ENCODE data around the gene KIF3B.

Gene KIF3B

DNA sequence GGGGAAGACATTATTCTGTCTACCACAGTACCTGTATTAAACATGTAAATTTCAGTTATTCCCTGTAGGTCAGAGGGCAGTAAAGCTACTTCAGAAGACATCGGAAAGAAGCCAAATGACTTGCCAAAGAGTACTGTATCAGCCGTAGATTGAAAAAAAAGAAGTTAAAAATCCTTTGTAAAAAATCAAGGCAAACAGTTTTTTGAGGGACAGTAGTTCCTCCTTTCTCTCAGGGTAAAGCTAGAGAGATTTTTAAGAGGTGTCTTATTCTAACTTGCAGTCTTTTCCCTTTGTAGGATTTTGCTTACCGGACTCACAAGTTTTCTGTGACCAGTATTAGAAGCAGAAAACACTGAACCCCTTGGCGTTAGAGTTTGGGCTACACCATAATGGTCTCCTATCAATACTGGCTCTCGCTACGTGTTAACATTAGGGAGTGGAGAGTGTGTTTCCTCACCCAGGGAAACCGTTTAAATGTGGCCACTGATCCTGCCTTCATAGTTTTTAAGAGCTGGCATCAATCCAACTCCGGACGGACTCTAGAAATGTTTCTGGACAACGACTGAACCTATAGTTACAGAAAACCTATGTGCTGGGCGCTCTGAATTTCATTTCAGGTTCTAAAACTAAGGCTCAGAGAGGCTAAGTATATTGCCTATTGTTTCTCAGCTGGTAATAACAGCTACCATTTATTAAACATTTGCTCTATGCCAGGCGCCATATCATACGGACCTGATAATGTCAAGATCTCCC lies 79.3 kb downstream of the KIF3B start:
- no peak for TF ChIP-seq CTCF (IDR thresholded peaks at IDR 0.05; ENCODE audit: low read length, missing control alignments)
- H3K4me3 ChIP-seq (replicated peaks; ENCODE audit: low read depth, low read length), result peak overlapping the region; percentile 96
- peak; percentile 43 for DNase-seq (ENCODE audit: low read depth)

DNA sequence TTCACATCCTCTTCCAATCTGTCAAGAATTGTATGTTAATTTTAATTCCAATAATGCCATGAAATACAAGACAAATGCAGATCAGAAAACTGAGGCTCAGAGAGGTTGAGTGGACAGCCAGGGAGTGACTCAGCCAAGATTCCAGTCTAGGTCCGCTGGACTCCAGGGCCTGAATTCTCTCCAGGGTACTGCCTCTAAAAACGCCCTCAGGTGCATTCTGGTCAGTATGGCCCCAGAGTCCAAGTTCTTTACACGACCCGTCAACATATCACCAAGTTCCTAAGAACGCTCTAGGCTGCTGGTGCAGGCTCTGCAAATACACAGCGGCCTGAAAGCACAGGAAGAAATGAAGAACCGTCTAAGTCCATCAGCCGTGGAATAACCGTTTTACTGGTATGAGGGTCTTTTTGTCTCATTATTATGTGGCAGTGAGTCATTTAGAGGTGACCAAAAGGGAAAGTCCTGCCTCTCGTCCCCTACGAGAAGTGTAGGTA lies 80.0 kb downstream of the KIF3B start:
- no peak for TF ChIP-seq CTCF (IDR thresholded peaks at IDR 0.05; ENCODE audit: low read length, missing control alignments)
- peak overlapping the region; percentile 96 for H3K4me3 ChIP-seq (replicated peaks; ENCODE audit: low read depth, low read length)
- peak; percentile 51 for DNase-seq (ENCODE audit: low read depth)

GRCh38 chr20:32357869-32358631 lies 80.6 kb downstream of the KIF3B start, which contains the start of gene ASXL1:
ASXL1 (plus strand) TSS chr20:32358331; CDS start chr20:32358776, 445 bp downstream.
- TF ChIP-seq CTCF (IDR thresholded peaks at IDR 0.05; ENCODE audit: low read length, missing control alignments), result no peak
- DNase-seq (ENCODE audit: low read depth), result peak; percentile 98
- H3K4me3 ChIP-seq (replicated peaks; ENCODE audit: low read depth, low read length), result peak within 1 kb of the TSS; percentile 96

DNA sequence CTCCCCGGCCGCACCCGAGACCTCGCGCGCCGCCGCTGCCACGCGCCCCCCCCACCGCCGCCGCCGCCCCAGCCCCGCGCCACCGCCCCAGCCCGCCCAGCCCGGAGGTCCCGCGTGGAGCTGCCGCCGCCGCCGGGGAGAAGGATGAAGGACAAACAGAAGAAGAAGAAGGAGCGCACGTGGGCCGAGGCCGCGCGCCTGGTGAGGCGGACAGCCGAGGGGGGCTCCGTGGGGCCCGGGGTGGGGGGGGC lies 81.1 kb downstream of the KIF3B start:
- DNase-seq (ENCODE audit: low read depth), result no peak
- TF ChIP-seq CTCF (IDR thresholded peaks at IDR 0.05; ENCODE audit: low read length, missing control alignments), result no peak
- H3K4me3 ChIP-seq (replicated peaks; ENCODE audit: low read depth, low read length), result peak overlapping the region; percentile 96

DNA sequence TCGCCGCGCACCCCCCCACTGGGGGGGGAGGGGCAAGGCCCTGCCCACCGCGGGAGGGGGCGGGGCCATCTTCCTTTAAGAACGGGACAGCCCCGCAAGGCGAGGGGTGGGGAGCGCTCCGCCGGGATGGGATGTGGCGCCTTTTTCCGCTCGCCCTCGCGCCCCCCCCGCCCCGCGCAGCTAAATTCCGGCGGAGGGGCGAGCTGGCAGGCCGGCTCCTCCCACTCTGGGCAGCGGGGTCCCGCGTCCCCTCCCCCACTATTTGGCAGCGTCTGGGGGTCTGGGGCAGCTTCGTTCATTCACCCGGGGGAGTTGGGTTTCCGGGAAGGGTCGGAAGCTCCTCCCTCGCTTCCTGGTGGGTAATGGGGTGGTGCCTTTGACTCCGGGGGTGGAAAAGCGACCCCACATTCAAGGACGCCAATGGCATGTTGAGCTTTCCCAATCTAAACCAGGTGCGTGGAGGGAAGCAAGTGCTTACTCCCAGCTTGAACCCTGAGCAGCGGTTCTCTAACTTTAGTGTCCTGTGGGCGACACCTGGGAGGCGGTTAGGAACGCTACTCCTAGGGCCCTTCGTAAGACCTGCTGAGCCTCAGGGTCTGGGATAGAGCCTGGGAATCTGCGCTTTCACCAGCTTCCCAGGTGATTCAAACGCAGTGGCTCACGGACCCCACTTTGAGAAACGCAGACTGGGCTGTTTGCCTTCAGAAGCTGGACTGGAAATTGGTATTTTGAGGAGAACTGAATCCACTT lies 81.6 kb downstream of the KIF3B start:
- H3K4me3 ChIP-seq (replicated peaks; ENCODE audit: low read depth, low read length), result peak overlapping the region; percentile 96
- TF ChIP-seq CTCF (IDR thresholded peaks at IDR 0.05; ENCODE audit: low read length, missing control alignments), result no peak
- peak; percentile 60 for DNase-seq (ENCODE audit: low read depth)

- TF ChIP-seq CTCF (IDR thresholded peaks at IDR 0.05; ENCODE audit: low read length, missing control alignments), result no peak
- H3K4me3 ChIP-seq (replicated peaks; ENCODE audit: low read depth, low read length), result peak overlapping the region; percentile 96
- peak; percentile 50 for DNase-seq (ENCODE audit: low read depth)
Observed at GRCh38 chr20:32359633-32360332, 82.3 kb downstream of the KIF3B start.
